GM18511 (cell line): ENCODE data around the gene TAF8.

ENCODE experiments used
- ATAC-seq: cut with Tn5 transposase; IDR thresholded peaks from one replicate; pipeline ENCODE4 v1.9.1; 2021; ENCODE audit warnings: mild to moderate bottlenecking, moderate library complexity; ENCODE audit not compliant: unreplicated experiment

TAF8 gene

GRCh38 chr6:42095094-42095493 lies 44.8 kb downstream of the TAF8 start:
- no peak for ATAC-seq

GRCh38 chr6:42095776-42096541 lies 45.6 kb downstream of the TAF8 start:
- ATAC-seq = no peak

- ATAC-seq = no peak
Measured at GRCh38 chr6:42099340-42100028, 49.2 kb downstream of the TAF8 start.

GRCh38 chr6:42100029-42100901 lies 49.9 kb downstream of the TAF8 start:
- ATAC-seq = no peak

- no peak for ATAC-seq
Measured at GRCh38 chr6:42101186-42101657, 50.9 kb downstream of the TAF8 start.

GRCh38 chr6:42103216-42103615 lies 52.9 kb downstream of the TAF8 start:
- no peak for ATAC-seq

GRCh38 chr6:42103753-42104094 lies 53.4 kb downstream of the TAF8 start:
- peak; percentile 11 for ATAC-seq

GRCh38 chr6:42104095-42104803 lies 53.9 kb downstream of the TAF8 start:
- ATAC-seq = peak; percentile 64

- ATAC-seq = peak; percentile 22
Measured at GRCh38 chr6:42104804-42105125, 54.4 kb downstream of the TAF8 start.

- no peak for ATAC-seq
Measured at GRCh38 chr6:42105156-42105648, 54.9 kb downstream of the TAF8 start.

GRCh38 chr6:42105709-42106108 lies 55.4 kb downstream of the TAF8 start:
- no peak for ATAC-seq

GRCh38 chr6:42106112-42107023 lies 56.0 kb downstream of the TAF8 start:
- ATAC-seq = no peak

- ATAC-seq = no peak
Measured at GRCh38 chr6:42108071-42108470, 57.7 kb downstream of the TAF8 start.

- ATAC-seq = no peak
Measured at GRCh38 chr6:42110683-42111082, 60.4 kb downstream of the TAF8 start.

- no peak for ATAC-seq
Measured at GRCh38 chr6:42112351-42112750, 62.0 kb downstream of the TAF8 start.

- ATAC-seq = no peak
Measured at GRCh38 chr6:42113936-42114636, 63.8 kb downstream of the TAF8 start.

- ATAC-seq = no peak
Measured at GRCh38 chr6:42117843-42118161, 67.5 kb downstream of the TAF8 start.

- ATAC-seq = no peak
Measured at GRCh38 chr6:42118162-42119001, 68.1 kb downstream of the TAF8 start.
